Astrocyte of the spinal cord (primary cell): ENCODE data around the gene CEP128.

Experiments
- DNase-seq: peaks from one replicate; pipeline ENCODE4 v3.0.0; 2011; ENCODE audit warnings: low read depth, low spot score
- H3K4me3 ChIP-seq: 2 replicates; pipeline ENCODE4 v1.5.1; 2011; ENCODE audit warnings: low read depth, mild to moderate bottlenecking, low read length, moderate library complexity
- CTCF ChIP-seq: IDR thresholded peaks from 2 replicates; pipeline ENCODE4 v1.5.1; 2012; ENCODE audit warnings: low read depth, mild to moderate bottlenecking, low read length, inconsistent platforms
- in situ Hi-C: cut with HindIII; loops from 2 replicates; pipeline ENCODE4 v1.10.0; 2017; ENCODE audit warnings: low sequenced_read_pairs

The CEP128 gene

GRCh38 chr14:80965037-80965436, 23.5 kb upstream of the CEP128 start:
- TF ChIP-seq CTCF: no peak
- DNase-seq: no peak
- in situ Hi-C loops: no loop called here
- no peak overlapping the region for H3K4me3 ChIP-seq

- DNase-seq: no peak
- no peak for TF ChIP-seq CTCF
- no peak overlapping the region for H3K4me3 ChIP-seq
- in situ Hi-C loops: no loop called here
Measured at GRCh38 chr14:80959496-80959895, 18.0 kb upstream of the CEP128 start.

GRCh38 chr14:80958939-80959338, 17.4 kb upstream of the CEP128 start:
- in situ Hi-C loops: no loop called here
- DNase-seq: no peak
- TF ChIP-seq CTCF: no peak
- no peak overlapping the region for H3K4me3 ChIP-seq

GRCh38 chr14:80958226-80958625, 16.7 kb upstream of the CEP128 start:
- DNase-seq: no peak
- no peak for TF ChIP-seq CTCF
- H3K4me3 ChIP-seq: no peak overlapping the region
- in situ Hi-C loops: no loop called here

- no peak for TF ChIP-seq CTCF
Measured at GRCh38 chr14:80957613-80958012, 16.1 kb upstream of the CEP128 start.

GRCh38 chr14:80956922-80957321, 15.4 kb upstream of the CEP128 start:
- in situ Hi-C loops: no loop called here
- H3K4me3 ChIP-seq: no peak overlapping the region
- no peak for TF ChIP-seq CTCF
- DNase-seq: no peak

More at GRCh38 chr14:80957613-80958012, 16.1 kb upstream of the CEP128 start:
- no peak overlapping the region for H3K4me3 ChIP-seq
- in situ Hi-C loops: no loop called here
- DNase-seq: no peak

GRCh38 chr14:80956102-80956501, 14.6 kb upstream of the CEP128 start:
- H3K4me3 ChIP-seq: no peak overlapping the region
- in situ Hi-C loops: no loop called here

More at GRCh38 chr14:80956102-80956501, 14.6 kb upstream of the CEP128 start:
- no peak for TF ChIP-seq CTCF
- no peak for DNase-seq
